ENCODE measurements around the gene CPXM1.
"Not testable (repeated sequence)": the region's sequence is repeated elsewhere in the genome, so short reads cannot be mapped to it uniquely, and the experiment has no call there.

The CPXM1 gene

DNA sequence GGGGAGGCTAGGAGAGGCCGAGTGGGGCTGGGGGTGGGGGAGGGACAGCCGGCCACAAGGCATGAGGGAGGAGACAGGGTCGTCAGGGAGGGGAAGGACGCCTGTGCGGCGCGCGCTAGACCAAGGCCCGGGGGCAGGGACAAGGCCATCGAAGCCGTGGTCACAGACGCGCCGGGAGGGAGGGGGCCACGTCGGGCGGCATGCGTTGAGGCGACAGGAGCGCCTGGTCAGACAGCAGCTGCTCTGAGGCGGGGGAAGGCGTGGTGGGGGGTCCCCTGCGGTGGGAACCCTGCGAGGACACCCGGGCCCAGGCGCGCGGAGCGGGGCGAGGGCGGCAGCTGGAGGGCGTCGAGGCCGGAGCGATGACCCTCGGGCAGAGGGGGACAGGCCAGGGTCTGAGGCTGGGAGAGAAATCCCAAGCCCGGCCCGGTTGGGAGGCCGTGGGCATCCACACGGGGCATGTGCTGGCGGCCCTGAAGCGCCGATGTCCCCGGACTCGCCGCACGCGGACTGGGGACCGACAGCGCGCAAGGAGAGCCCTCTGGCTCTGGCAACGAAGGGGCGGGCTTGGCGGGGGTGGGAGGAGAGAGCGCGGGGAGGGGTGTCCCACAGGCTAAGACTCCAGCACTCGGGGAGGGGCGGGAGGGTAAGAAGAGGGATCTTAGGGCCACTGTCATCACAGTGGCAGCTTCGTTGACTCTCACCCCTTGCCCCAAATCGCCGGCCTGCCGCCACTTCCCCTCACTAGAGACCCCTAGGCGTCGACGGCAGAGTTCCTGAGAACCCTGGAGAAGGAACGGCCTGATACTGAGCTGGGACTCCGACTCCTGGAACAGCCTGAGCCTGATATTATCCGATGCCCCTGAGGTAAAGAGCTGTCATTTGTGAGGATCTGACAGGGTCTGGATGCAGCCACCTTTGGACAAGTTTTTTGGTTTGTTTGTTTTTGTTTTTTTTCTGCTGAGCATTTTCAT, 20.8 kb upstream of the CPXM1 start:
- DNase-seq, result no peak

DNA sequence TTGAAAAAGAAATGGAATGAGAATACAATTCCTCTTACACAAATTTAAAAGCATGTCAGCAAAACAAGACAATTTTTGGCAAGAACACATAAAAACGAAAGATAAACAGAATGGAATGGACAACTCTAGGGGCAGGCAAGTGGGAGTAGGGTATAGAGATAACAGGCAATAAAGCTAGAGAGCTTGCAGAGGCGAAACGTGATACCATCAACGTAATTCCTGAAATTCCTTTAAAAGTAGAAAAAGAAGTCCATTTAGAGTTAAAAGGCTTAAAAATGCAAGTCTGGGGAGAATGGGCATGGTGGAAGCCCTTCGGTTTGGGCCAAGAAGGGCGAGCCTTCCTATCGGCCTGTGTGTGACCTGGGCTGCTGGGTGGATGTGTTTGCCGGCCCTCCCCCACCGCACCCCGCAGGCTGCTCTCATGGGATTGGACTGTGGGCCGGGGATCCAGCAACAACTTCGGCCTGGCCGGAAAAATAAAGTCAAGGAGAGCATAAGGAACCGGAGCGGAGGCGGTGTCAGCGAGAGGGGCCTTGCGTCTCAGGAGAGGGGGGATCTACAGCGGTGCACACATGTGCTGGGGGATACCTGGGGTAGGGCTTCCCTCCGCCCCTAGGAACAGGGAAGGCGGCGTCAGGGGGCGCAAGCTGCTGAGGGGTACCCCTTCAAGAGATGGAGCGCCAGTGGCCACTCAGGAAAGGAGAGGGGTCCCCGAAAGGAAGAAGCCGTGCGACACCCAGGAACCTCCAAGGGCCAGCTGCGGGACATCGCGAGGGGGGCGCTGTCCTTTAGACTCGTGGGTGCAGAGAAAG, 19.9 kb upstream of the CPXM1 start:
- DNase-seq, result no peak

DNA sequence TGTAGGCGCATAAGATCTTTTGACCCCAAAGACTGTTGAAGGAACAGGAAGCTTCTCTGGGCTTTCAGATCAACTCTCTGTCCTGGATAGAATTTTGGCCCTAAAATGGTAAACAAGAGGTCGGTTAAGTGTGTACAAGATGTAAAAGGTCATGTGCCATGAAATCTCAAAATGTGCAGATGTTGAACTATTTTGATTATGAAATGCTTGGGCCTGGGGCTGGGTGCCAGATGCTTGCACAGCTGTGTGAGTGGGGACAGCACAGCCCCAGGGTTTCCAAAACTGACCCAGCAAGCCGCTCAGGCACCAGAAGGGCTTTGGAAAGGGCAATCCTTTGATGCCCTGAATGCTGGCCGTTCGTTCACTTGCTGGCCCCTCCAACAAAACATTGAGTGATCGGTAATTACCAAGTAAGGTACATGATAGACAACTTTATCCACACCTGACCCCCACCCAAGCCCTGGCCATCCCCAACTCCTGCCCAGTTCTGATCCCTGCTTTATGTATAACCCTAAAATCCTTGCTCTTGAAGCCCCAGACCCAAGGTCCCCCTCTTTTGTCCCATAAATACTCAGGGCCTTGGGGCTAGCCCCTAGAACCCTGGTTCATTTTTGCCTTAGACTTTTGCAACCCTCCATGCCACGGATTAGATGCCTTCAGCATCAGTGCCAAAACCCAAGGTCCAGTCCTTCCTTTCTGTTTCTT, 17.6 kb upstream of the CPXM1 start:
- no peak for DNase-seq

DNA sequence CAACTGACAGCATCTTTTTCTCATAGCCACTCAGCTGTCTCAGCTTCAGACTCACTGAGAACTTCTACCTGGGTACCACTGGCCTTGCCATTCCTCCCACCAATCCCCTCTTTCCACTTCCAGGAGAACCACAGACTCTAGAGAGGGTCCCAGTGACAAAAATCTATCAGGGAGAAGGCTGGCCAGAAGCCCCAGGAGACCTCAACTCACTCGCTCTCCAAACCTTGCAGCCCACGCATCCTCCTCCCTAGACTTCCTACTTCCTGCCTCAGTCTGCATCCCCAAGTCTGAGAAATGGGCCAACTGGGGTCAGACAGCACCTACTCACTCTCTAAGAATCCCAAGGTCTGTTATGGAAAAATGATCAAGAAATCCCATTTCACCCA, 16.9 kb upstream of the CPXM1 start:
- no peak for DNase-seq

DNA sequence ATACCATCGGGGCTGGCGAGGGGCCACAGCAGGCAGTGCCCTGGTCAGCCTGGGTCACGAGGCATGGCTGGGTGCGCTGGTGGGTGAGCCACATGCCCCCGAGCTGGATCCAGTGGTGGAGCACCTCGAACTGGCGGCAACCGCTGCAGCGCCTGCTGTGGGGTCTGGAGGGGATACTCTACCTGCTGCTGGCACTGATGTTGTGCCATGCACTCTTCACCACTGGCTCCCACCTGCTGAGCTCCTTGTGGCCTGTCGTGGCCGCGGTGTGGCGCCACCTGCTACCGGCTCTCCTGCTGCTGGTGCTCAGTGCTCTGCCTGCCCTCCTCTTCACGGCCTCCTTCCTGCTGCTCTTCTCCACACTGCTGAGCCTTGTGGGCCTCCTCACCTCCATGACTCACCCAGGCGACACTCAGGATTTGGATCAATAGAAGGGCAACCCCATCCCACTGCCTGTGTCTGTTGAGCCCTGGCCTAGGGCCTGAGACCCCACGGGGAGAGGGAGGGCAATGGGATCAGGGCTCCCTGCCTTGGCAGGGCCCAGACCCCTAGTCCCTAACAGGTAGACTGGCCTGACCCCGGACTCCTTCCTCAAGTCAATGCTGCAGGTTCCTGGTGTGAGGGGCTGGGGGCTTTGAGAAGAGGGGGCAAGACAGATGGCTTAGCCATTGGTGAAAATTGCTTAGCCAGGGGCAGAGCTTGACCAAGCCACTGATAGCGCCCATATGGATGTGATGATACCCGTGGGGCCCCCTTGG, 16.3 kb upstream of the CPXM1 start:
- no peak for DNase-seq

DNA sequence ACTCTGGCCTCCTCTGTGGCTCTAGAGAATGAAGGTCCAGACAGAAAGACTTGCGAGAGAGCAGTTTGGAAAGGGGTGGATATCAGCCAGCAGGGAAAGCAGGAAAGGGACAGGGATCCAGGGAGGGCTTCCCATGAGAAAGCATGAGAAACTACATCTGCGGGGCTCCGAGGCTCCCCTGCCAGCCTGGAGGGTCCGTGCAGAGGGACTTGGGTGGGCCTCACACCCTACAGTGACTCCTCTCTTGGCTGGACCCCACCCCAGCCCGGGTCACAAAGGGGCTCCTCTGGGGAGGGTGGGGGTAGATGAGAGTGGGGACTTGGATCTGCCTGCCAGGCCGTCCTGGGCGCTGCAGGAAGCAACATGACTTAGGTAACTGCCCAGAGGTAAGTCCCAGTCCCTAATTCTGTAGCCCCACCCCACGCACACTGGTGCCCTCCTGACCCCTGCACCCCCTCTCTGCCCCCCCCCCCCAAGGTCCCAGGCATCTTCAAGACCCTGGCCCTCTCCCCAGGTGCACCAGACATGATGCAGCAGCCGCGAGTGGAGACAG, 15.7 kb upstream of the CPXM1 start, which contains the start of gene TMEM239:
TMEM239 (plus strand) TSS at position 335 of the 553 bp plus-strand sequence; CDS start at position 526, 191 bp downstream.
- DNase-seq, result no peak

DNA sequence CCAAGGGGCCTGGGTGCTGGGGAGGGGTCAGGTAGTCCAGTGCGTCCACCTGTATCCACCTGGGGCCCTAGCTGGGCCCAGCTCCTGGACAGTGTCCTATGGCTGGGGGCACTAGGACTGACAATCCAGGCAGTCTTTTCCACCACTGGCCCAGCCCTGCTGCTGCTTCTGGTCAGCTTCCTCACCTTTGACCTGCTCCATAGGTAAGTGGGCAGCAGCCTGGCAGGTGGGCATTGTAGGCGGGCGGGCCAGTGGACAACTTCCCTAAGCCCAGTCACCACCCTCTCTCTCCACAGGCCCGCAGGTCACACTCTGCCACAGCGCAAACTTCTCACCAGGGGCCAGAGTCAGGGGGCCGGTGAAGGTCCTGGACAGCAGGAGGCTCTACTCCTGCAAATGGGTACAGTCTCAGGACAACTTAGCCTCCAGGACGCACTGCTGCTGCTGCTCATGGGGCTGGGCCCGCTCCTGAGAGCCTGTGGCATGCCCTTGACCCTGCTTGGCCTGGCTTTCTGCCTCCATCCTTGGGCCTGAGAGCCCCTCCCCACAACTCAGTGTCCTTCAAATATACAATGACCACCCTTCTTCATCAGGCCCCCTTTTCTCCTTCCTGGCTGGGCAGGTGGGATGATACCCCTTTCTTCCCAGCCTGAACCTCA, 14.9 kb upstream of the CPXM1 start:
- no peak for DNase-seq

DNA sequence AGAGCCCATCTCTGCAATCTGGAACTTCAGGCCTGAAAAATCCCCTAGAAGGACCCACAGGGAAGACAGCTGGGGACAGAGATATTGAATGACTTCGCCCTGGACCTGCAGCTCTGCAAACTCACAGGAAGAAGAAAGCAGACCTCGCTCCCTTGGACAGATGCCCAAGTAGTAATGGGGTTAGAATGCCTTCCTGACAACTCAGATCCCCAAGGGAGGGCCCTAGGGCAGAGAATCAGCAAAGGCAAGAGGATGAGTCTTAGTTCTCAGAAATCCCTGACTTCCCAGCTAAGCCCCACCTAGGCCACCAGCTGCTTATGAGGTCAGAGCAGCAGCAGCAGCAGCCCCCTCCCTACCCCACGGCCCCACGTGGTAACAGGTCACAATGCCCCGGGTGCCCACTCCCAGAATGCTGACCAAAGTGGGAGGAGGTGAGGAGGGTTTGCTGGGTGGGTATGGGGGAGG, 14.2 kb upstream of the CPXM1 start, which contains the start of gene C20orf141:
C20orf141 (plus strand) TSS at position 401 of the 465 bp plus-strand sequence. CDS start 198 bp downstream, outside the sequence.
- no peak for DNase-seq

DNA sequence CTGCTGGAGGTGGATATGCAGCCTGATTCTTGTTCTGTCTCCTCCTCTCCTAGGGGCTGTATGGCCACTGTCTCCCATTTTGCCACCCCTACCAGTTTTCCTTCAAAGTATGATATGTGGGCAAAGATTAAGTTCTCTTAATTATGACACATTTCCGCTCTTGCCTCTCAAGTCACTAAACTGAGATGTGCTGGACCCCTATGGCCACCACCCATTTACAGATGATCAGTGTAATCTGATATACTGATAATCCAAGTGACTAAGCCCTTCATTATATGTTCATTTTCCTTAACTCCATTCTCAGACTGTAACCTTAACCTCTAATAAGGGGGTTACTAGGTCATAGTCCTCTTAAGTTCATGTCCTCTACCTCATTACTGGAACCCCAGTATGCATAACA, 13.6 kb upstream of the CPXM1 start:
- DNase-seq, result no peak

DNA sequence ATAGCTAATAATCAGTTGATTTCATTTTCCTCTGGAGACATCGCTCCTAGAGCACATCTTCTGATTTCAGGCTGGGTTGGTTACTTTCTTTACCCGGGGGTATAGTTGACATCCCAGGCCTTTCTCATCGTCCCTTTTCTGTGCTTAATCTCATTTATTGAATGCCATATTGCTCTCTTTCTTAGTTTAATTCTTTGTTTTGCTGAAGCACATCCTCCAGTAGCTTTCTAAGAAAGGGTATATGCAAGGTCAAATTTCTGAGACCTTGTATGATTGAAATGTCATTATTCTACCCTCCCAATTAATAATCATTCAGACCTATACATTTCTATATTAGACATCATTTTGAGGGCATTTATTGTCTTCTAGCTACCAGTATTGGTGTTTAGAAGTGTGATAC, 11.8 kb upstream of the CPXM1 start:
- no peak for DNase-seq

DNA sequence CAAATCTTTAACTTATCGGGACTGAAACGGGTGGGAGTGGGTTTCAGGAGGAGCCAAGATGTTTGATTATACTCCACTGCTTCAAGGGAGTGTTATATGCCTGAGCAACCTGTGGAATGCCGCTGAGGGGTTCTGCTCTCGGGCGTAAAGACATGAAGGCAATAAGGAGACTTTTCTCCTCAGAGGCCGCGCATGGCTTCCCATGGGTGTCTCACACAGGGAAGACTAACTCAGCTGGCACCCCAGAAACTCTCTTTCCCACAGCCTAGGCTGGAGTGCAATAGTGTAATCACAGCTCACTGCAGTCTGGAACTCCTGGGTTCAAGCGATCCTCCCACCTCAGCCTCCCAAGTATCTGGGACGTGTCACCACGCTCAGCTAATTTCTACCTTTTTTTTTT, 9.3 kb upstream of the CPXM1 start:
- DNase-seq, result no peak

DNA sequence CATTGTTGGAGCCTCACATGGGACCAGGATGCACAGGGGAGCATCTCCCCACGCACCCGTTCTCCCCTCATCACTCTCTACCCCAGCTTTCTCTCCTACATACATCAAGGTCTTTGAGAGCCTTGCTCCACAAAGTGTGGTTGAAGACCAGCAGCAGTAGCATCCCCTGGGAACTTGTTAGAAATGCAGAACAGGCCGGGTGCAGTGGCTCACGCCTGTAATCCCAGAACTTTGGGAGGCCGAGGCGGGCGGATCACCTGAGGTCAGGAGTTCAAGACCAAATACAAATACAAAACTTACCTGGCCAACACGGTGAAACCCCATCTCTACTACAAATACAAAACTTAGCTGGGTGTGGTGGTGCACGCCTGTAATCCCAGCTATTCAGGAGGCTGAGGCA, 7.5 kb upstream of the CPXM1 start:
- DNase-seq, result not testable (repeated sequence)

DNA sequence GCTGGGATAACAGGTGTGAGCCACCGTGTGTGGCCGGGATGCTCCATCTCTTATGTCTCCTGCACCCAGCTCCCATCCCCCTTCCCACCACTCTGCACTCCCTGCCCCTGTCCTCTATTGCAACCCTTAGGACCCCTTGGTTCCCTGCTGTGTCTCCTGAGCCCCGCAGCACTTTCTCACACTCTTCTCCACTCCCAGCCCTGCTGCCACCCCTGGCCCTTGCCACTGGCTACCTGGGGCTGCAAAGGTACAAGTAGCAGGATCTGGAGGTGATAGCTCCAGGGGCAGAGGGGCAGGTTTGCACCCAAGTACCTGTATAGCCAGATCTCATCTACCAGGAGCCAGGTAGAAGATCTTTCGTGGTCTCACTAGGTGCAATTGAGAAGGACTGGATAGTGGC, 6.6 kb upstream of the CPXM1 start:
- DNase-seq, result no peak

DNA sequence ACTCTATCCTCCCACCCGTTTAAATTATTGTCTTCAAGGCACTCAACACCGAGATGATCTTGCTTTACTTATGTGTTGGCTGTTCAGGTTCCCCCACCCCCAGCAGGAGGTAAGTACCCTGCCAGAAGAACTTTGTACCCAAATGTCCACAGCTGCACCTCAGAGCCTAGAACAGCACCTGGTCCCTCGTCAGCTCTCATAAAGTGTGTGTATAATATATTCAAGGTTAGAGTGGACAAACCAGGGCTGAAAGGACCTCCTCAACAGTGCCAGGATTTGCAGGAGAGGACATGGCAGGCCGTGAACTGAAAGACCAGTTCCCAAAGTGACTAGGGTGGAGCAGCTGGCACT, 5.9 kb upstream of the CPXM1 start:
- DNase-seq, result no peak

DNA sequence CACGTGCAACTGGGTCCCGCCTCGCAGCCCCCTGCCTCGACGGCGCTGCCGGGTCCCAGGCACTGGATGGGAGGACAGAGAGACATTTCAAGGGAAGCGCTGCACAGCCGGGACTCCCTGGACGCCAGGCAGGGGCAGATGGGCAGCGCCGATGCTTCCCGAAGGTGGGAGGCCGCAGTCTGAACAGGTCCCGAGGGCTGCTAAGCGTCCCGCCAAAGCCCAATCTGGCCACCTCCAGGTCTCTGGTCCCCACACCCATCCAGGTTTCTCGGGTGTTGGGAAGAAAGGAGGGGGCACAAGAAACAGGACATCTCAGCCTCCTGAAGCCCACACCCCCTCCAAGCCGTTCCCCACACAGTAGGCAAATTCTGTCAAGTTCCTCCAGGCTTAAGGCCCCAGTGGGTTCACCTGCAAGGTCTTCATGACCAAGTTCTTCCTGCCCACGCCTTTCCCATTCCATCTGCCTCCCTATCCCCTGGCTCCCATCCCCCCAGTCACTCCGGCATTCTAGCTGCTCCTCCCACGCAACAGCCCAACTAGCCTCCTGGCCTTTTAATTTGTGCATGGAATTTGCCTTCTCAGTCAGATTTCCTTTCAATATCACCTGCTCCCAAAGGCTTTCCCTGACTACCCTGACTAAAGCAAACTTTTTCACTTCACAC, 5.4 kb upstream of the CPXM1 start:
- no peak for DNase-seq

DNA sequence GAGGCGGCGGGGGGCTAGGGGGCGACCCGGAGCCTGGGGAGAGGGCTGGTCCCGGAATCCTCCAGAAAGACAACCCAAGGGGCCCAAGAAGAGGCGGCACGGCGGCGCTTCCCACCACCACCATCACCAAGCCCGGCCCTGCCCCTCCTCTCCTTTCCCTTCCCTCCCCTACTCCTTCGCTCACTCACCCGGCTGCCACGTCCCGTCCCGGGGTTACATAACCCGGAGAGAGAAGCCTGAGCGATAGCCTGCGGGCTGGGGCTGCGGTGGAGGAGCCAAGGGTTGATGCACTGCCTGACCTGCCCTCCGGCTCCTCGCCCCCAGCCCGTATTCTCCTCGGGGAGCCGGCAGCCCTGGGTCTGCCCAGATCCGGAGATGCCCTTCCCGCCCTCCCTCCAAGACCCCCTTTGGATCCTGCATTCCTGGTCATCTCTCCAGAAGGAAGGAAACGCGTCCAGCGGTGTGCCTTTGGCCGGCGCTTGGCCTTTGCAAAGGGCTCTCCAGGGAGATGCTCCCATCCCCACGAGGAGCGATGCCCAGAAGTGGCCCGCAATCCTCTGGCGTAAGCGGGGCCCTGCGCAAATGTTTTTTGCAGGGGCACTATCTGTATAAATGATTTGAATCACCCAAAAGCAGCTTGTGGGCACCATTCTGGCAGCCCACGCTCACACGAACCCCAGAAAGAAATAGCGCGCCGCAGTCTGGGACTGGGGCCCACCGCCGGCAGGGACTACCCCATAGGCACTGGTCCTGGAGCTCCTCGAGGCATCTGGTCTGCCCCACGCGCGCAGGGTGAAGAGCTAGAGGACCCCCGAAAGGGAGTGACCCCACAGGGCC, 4.6 kb upstream of the CPXM1 start:
- DNase-seq, result no peak

DNA sequence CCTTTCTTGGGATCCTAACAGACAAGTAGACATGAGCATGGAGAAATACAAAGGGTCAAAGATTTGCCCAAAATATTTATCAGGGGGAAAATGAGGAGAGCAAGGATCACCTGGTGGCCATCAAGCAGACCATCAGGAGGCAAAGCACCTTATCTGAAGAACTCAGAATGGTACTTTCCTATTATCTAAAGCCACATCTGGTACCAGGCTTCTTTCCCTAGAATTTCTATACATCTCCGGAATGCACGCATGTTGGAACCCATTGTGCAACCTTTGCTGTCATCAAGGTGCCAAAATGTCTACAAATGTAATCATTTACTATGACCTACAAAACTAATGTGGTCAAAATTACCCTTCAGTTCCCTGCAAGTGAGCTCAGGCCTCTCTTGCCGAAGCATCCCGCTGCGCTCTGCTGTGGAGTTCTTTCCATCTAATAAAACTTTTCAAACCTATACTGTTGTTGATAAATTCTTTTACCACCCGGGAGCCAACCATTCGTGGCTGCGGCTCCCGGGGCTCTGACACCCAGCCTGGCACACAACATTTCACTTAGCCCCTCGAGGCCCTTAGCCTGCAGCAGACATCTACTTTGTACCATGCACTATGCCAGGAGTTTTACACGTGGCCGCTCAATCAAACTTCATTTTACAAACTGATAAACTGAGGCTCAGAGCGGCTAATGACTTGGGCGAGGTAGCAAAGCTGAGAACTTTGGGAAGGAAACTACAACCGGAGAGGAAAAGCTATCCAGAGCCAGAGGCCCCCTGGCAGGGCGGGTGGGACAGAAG, 3.8 kb upstream of the CPXM1 start:
- DNase-seq, result no peak

DNA sequence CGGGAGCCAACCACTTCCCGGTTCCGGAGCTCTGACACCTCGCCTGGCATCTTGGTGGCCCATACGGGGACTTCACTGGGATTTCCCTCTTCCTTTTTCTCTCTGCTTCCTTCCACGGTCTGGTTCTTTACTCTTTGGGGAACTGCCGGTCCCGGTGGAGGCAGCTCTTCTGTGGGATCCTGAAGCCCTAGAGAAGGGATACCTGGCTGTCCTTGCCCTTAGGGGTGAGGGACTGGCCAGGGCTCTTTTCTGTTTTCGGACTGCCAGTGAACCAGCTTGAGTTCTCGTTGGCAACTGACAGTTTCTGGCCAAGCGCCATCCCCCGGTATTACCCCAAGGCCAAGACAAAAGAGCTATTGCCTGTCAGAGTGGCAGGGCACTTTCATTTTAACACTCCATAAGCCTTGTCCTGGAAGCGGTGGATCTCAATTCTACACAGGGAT, 880 bp upstream of the CPXM1 start:
- DNase-seq, result no peak
